Right kidney (tissue), 1 donor: Measurements from ENCODE around the gene USP30.
"Not testable (repeated sequence)": the region's sequence is repeated elsewhere in the genome, so short reads cannot be mapped to it uniquely, and the experiment has no call there.

Experiments used
- DNase-seq: peaks from one replicate; pipeline ENCODE4 v3.0.0-alpha.2; 2016

Gene USP30

GRCh38 chr12:109049794-109050193 lies 2.6 kb upstream of the USP30 start:
- not testable (repeated sequence) for DNase-seq

- no peak for DNase-seq
These were observed 321 bp upstream of the USP30 start for GRCh38 chr12:109052097-109052413.

GRCh38 chr12:109053382-109054123 lies 1.2 kb downstream of the USP30 start:
- DNase-seq, result peak; percentile 15

GRCh38 chr12:109054124-109054513 lies 1.7 kb downstream of the USP30 start:
- not testable (repeated sequence) for DNase-seq

- DNase-seq, result no peak
These were observed 2.1 kb downstream of the USP30 start for GRCh38 chr12:109054520-109054919.

- no peak for DNase-seq
These were observed 4.5 kb downstream of the USP30 start for GRCh38 chr12:109056891-109057290.

GRCh38 chr12:109057376-109057775 lies 5.0 kb downstream of the USP30 start:
- DNase-seq, result no peak

GRCh38 chr12:109058773-109059172 lies 6.4 kb downstream of the USP30 start:
- no peak for DNase-seq

GRCh38 chr12:109064143-109064542 lies 11.8 kb downstream of the USP30 start:
- no peak for DNase-seq

GRCh38 chr12:109065154-109065852 lies 12.9 kb downstream of the USP30 start:
- peak; percentile 3 for DNase-seq

- DNase-seq, result no peak
These were observed 13.4 kb downstream of the USP30 start for GRCh38 chr12:109065853-109066193.

GRCh38 chr12:109069307-109070271 lies 17.2 kb downstream of the USP30 start:
- DNase-seq, result no peak

GRCh38 chr12:109074866-109075265 lies 22.5 kb downstream of the USP30 start:
- no peak for DNase-seq

GRCh38 chr12:109082751-109083150 lies 30.4 kb downstream of the USP30 start:
- DNase-seq, result no peak

- DNase-seq, result no peak
These were observed 32.0 kb downstream of the USP30 start for GRCh38 chr12:109084425-109084824.

GRCh38 chr12:109085590-109085989 lies 33.2 kb downstream of the USP30 start:
- DNase-seq, result no peak

- DNase-seq, result no peak
These were observed 34.9 kb downstream of the USP30 start for GRCh38 chr12:109087250-109087649.

- no peak for DNase-seq
These were observed 36.4 kb downstream of the USP30 start for GRCh38 chr12:109088818-109089217.

- DNase-seq, result no peak
These were observed 37.3 kb downstream of the USP30 start for GRCh38 chr12:109089683-109090082.

GRCh38 chr12:109092497-109093021 lies 40.2 kb downstream of the USP30 start:
- DNase-seq, result no peak

- DNase-seq, result peak; percentile 79
These were observed 40.9 kb downstream of the USP30 start, which contains the start of gene ALKBH2 for GRCh38 chr12:109093022-109093918. Gene ALKBH2 (minus strand): TSS chr12:109093472. CDS start chr12:109092786, 686 bp downstream.

- DNase-seq, result no peak
These were observed 44.7 kb downstream of the USP30 start for GRCh38 chr12:109097140-109097434.
